Osteoblast (primary cell): ENCODE measurements around the gene ARL8A. TPM values are rescaled to one million over a fixed set of nuclear protein-coding genes. Genes with fewer than 3 reads are reported as not detected.
"Not testable (repeated sequence)": the region's sequence is repeated elsewhere in the genome, so short reads cannot be mapped to it uniquely, and the experiment has no call there.

ENCODE experiments used
- DNase-seq: peaks from one replicate; pipeline ENCODE4 v3.0.0; 2011; ENCODE audit warnings: low spot score, mixed read lengths; ENCODE audit not compliant: insufficient read length; ENCODE audit errors: missing footprints
- H2AFZ ChIP-seq: 2 replicates; pipeline ENCODE4 v1.6.0; 2011; ENCODE audit warnings: mild to moderate bottlenecking, low read length
- H3K27ac ChIP-seq: 2 replicates; pipeline ENCODE4 v1.5.1; 2011; ENCODE audit warnings: mild to moderate bottlenecking, low read depth, low read length, moderate library complexity
- H3K27me3 ChIP-seq: 2 replicates; pipeline ENCODE4 v1.6.0; 2012; ENCODE audit warnings: mild to moderate bottlenecking, control low read depth, inconsistent platforms, low read length, moderate library complexity; ENCODE audit not compliant: insufficient read depth
- H3K36me3 ChIP-seq: 2 replicates; pipeline ENCODE4 v1.5.1; 2011; ENCODE audit warnings: mild to moderate bottlenecking, low read length, control low read depth, moderate library complexity; ENCODE audit not compliant: insufficient read depth
- H3K4me1 ChIP-seq: 2 replicates; pipeline ENCODE4 v1.5.1; 2011; ENCODE audit warnings: mild to moderate bottlenecking, low read length, control low read depth, moderate library complexity; ENCODE audit not compliant: insufficient read depth
- H3K4me2 ChIP-seq: 2 replicates; pipeline ENCODE4 v1.6.0; 2011; ENCODE audit warnings: mild to moderate bottlenecking, low read length; ENCODE audit not compliant: insufficient read depth
- H3K4me3 ChIP-seq: fragments of 200-600 bp; sonication (generic); 3 replicates; pipeline ENCODE4 v1.5.1; 2012; ENCODE audit warnings: mild to moderate bottlenecking, low read length, inconsistent platforms; ENCODE audit not compliant: insufficient read depth
- H3K79me2 ChIP-seq: 2 replicates; pipeline ENCODE4 v1.6.0; 2012; ENCODE audit warnings: mild to moderate bottlenecking, low read length, control low read depth, inconsistent platforms; ENCODE audit not compliant: insufficient read depth
- H3K9me3 ChIP-seq: 2 replicates; pipeline ENCODE4 v1.5.1; 2011; ENCODE audit warnings: low read depth, low read length, control low read depth
- H4K20me1 ChIP-seq: 2 replicates; pipeline ENCODE4 v1.6.0; 2012; ENCODE audit warnings: mild to moderate bottlenecking, low read length, control low read depth; ENCODE audit not compliant: insufficient read depth
- total RNA-seq: library from RNA; depleted of rRNA; stranded (reverse); fragments of >200 nt; gene quantifications from 2 replicates; pipeline ENCODE4 v1.2.3, GENCODE V29; 2012
- TF ChIP-seq, protein P1 (sequence below): IDR thresholded peaks from 2 replicates; pipeline ENCODE4 v1.5.1; 2011; ENCODE audit warnings: mild to moderate bottlenecking, low read depth, low read length, moderate library complexity; ENCODE audit errors: extremely low read depth

Gene ARL8A
- total RNA-seq, 1 donor = 24.2 TPM

DNA sequence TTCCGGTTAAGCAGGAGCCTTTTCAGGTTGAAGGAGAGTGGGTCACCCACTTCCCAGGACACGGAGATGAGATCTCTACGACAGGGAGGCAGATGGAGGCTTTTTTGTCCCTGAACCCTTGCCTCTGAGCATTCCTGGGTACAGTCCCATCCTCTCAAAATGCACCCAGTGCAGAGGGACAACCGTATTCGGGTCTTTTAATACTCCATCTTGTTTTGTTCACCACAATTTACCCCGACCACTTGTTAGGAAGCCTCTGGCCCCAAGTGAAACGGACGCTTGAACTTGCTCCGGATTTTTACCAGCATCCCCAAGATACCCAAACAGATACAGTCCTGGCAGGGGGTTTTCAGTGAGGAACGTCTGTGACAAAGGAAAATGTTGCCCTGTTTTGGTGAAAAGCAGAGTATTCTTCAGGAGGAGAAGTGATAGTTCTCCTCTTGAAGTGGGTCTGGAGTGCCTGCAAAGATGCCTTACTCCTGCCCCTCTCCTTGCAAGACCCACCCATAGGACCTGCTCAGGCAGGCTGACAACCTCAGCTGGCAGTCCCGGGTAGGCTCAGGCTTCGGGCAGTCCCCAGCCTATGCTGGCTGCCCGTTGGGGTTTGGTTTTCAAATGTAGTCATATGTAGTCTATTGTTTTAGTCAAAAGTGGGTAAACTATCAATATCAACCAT is 669 bp upstream of the ARL8A start:
- peak; percentile 92 for DNase-seq

DNA sequence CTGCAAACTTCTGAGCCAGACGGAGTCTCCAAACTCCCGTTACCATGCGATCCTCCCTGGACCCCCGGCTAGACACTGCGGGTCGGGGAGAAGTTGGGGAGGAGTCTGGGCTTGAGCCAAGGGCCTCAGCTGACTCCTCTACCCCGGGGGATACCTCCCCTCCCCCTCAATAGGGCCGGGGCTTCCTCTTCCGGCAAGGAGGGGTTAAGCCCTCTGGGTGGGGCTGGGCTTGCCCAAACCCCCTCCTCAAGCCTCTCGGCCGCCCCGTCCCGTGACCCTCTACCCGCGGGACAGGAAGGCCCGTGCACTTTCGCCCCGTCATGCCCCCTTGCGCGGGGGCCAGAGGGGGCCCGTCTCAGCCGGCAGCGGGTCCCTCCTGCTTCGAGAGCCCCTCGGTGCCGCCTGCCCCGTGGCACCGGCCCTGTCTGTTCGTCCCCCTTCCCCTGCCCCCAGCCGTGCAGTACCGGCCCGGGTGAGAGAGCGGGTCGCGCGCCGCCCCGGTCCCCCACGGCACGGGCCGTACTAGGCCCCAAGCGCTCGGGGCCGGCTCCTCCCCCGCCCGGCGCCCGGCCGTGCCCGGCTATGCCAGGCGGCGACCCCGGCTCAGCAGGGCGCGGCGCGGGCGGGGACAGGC is 652 bp downstream of the ARL8A start:
- Histone ChIP-seq H3K79me2 (peaks cover 59% of the 10 kb centered on the region), H3K27ac (peak overlapping the region; percentile 65), H3K27me3 (no peaks in the 10 kb centered on the region), H3K36me3 (peaks cover 2% of the 10 kb centered on the region), H3K4me3 (peak overlapping the region; percentile 84), H3K9me3 (no peaks in the 10 kb centered on the region), H2AFZ (peak overlapping the region; percentile 74), H4K20me1 (peaks cover 34% of the 10 kb centered on the region), H3K4me2 (peak overlapping the region; percentile 89), H3K4me1 (peaks cover 15% of the 10 kb centered on the region)
- DNase-seq = peak; percentile 92
- TF ChIP-seq, protein P1, sequence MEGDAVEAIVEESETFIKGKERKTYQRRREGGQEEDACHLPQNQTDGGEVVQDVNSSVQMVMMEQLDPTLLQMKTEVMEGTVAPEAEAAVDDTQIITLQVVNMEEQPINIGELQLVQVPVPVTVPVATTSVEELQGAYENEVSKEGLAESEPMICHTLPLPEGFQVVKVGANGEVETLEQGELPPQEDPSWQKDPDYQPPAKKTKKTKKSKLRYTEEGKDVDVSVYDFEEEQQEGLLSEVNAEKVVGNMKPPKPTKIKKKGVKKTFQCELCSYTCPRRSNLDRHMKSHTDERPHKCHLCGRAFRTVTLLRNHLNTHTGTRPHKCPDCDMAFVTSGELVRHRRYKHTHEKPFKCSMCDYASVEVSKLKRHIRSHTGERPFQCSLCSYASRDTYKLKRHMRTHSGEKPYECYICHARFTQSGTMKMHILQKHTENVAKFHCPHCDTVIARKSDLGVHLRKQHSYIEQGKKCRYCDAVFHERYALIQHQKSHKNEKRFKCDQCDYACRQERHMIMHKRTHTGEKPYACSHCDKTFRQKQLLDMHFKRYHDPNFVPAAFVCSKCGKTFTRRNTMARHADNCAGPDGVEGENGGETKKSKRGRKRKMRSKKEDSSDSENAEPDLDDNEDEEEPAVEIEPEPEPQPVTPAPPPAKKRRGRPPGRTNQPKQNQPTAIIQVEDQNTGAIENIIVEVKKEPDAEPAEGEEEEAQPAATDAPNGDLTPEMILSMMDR = no peak

More for the DNA sequence above, 669 bp upstream of the ARL8A start:
- TF ChIP-seq, protein P1 = no peak
- Histone ChIP-seq H3K4me3 (peak overlapping the region; percentile 84), H3K27ac (peak overlapping the region; percentile 23), H3K79me2 (peaks cover 52% of the 10 kb centered on the region), H3K4me1 (peaks cover 15% of the 10 kb centered on the region), H3K27me3 (no peaks in the 10 kb centered on the region), H3K9me3 (no peaks in the 10 kb centered on the region), H3K36me3 (no peaks in the 10 kb centered on the region), H3K4me2 (peak overlapping the region; percentile 98), H4K20me1 (peaks cover 31% of the 10 kb centered on the region), H2AFZ (peak overlapping the region; percentile 98)

DNA sequence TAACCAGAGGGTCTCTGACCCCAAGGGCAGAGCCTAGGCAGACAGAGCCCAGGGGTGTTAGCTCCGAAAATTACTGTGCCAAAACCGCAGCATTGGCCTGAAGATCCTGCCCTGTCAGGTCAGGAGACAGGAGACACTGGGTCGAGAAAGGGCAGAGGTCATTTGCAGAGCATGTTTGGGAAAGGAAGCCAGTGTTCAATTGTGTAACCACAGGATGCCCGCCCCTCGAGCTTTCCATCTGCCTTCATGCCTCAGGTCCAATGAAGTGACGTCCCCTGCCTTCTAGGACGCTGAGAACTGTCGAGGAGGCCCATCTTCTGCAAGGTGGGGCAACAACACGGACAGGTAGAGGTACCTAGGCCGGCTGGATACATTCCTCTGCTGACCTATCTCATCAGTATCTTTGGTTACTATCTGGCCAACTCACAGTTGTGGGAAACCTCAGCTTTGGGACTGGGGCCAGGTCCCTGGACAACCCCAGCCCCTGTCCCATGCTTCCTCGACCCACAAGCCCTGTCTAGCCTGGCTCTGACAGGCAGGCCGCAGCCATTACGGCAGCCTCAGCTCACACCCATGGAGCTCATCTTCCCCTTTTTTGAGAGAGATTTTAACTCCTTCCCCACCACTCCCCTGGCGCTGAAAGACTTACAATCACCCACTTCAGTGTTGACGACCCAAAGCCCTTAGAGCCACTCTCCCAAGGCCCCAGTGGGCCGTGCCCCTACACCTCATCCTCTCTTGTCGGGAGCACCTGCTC is 1.3 kb downstream of the ARL8A start:
- no peaks in the 10 kb centered on the region for H3K9me3 ChIP-seq
- peaks cover 15% of the 10 kb centered on the region for H3K4me1 ChIP-seq
- H3K27me3 ChIP-seq = no peaks in the 10 kb centered on the region
- peak overlapping the region; percentile 89 for H3K4me2 ChIP-seq
- peak overlapping the region; percentile 23 for H2AFZ ChIP-seq
- peaks cover 3% of the 10 kb centered on the region for H3K36me3 ChIP-seq
- H3K79me2 ChIP-seq = peaks cover 66% of the 10 kb centered on the region
- peak overlapping the region; percentile 84 for H3K4me3 ChIP-seq
- peak overlapping the region; percentile 65 for H3K27ac ChIP-seq
- TF ChIP-seq, protein P1 = no peak
- peaks cover 41% of the 10 kb centered on the region for H4K20me1 ChIP-seq
- peak; percentile 86 for DNase-seq

DNA sequence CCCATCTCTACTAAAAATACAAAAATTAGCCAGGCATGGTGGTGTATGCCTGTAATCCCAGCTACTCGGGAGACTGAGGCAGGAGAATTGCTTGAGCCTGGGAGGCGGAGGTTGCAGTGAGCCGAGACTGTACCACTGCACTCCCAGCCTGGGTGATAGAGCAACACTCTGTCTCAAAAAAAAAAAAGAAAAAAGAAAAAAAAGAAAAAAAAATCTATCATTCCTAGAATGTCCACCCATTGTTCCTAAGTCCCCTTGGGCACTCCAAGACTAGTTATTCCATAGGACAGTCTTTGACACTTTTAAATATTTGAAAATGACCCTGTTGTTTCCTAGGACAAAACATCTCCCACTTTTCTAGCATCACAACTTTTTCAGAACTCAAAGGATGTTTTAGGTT is 3.1 kb downstream of the ARL8A start:
- not testable (repeated sequence) for H3K27ac ChIP-seq, H3K27me3 ChIP-seq, H2AFZ ChIP-seq, H3K9me3 ChIP-seq, H3K36me3 ChIP-seq, H3K4me2 ChIP-seq, H3K4me3 ChIP-seq
- H3K79me2 ChIP-seq = peaks cover 73% of the 10 kb centered on the region
- peaks cover 15% of the 10 kb centered on the region for H3K4me1 ChIP-seq
- DNase-seq = peak; percentile 50
- H4K20me1 ChIP-seq = peaks cover 49% of the 10 kb centered on the region
